Glomerular visceral epithelial cell (primary cell): ENCODE measurements around the gene SPACA1.

Experiments used
- DNase-seq: peaks from one replicate; pipeline ENCODE4 v3.0.0-alpha.2; 2016; ENCODE audit errors: extremely low spot score

SPACA1 gene

GRCh38 chr6:88105741-88106340 is 58.2 kb downstream of the SPACA1 start:
- no peak for DNase-seq

- DNase-seq: no peak
Measured at GRCh38 chr6:88107241-88107640, 59.6 kb downstream of the SPACA1 start.

GRCh38 chr6:88111991-88112390 is 64.3 kb downstream of the SPACA1 start:
- DNase-seq: no peak

- no peak for DNase-seq
Measured at GRCh38 chr6:88114838-88115237, 67.2 kb downstream of the SPACA1 start.

GRCh38 chr6:88115307-88115706 is 67.7 kb downstream of the SPACA1 start:
- no peak for DNase-seq

GRCh38 chr6:88116276-88116675 is 68.6 kb downstream of the SPACA1 start:
- no peak for DNase-seq
